SU-DHL-6 (cell line): ENCODE data around the gene TMX3.

Experiments used
- CTCF ChIP-seq: fragments of 200-600 bp; sonication (generic); IDR thresholded peaks from one replicate; pipeline ENCODE4 v1.5.1; 2017; ENCODE audit warnings: antibody characterized with exemption, mild to moderate bottlenecking, low read length, moderate library complexity; ENCODE audit not compliant: insufficient read depth, poor library complexity, severe bottlenecking
- EZH2phosphoT487 ChIP-seq: fragments of 200-600 bp; sonication (generic), shearing (Covaris generic); conservative IDR thresholded peaks from 2 replicates; pipeline ENCODE4 v1.6.1; 2018; ENCODE audit warnings: mild to moderate bottlenecking, antibody characterized with exemption, low read length, moderate library complexity, mixed read lengths

DNA sequence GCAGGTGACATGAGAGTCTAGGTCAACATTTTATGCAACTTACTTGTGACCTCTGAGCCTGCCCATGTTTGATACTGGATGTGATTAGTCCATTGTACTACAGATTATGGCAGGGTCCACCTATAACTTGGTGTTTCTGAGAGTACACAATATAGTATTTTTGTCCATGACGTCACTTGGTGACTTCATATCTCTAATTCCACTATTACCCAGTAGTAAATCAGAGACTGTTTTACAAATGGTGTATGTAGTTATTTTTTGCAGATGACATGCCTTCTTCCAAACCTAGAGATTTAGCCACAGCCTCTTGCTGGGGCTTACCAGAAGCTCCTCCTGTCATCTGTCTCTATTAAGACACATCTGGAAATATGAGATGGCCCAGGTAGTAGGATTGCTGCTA is 24.6 kb upstream of the TMX3 start:
- TF ChIP-seq CTCF (no peak), EZH2phosphoT487 (no peak)
